ENCODE results near the gene MACF1.

GRCh38 chr1:39533442-39533841 lies 328.9 kb downstream of the MACF1 start:
- TF ChIP-seq CTCF (IDR thresholded peaks at IDR 0.05): no peak
- TF ChIP-seq POLR2A (IDR thresholded peaks at IDR 0.05): no peak
- TF ChIP-seq EP300 (IDR thresholded peaks at IDR 0.05): no peak
- TF ChIP-seq POLR2AphosphoS5 (IDR thresholded peaks at IDR 0.05): no peak
